ACHN (cell line): ENCODE measurements around the gene ISLR.

Experiments used
- DNase-seq: peaks from one replicate; pipeline ENCODE4 v3.0.0-alpha.2; 2015
- in situ Hi-C: cut with HindIII; loops from 2 replicates; pipeline ENCODE4 v1.10.0; 2017; ENCODE audit warnings: low sequenced_read_pairs, low pct_ligation_motif_present, low pct_unique_long_range_greater_than_20kb

The ISLR gene

DNA sequence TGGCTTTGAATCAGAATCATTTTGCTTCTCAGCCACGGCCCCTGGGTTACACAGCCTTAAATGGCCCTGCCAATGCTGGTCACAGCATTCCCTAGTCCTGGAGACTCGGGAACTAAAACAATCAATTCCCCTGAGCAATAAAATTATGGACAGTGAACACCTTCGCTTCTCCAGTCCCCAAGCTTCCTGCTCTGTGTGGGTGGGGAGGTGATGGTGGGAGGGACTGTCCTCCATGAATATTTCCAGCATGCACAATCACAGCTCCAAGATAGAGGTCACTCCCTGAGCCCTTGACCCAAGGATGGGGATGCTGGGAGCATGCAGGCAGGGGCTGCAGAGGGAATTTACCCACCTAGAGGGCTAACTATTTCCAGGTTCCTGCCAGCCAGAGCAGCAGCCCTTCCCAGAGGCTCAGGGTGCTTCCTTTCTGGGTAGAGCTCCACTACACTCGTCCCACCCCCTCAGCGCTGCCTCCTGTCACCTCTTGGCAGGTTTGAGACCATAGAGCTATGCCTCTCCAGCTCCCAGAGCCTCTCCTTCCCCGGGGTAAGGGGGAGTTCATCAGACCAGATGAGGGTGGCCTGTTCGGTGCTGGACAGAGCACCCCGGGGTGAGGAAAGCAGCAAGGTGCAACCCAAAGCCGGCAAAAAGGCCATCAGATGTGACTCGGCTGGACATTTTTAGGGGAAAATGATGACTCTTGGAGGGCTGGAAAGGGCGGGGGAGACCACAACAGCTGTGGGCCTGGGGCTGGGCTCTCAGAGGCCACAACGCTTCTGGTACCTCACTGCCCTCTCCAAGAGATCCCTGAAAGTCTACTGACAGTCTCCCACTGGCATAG is 48.1 kb downstream of the ISLR start:
- in situ Hi-C loops = no loop called here
- DNase-seq = no peak

DNA sequence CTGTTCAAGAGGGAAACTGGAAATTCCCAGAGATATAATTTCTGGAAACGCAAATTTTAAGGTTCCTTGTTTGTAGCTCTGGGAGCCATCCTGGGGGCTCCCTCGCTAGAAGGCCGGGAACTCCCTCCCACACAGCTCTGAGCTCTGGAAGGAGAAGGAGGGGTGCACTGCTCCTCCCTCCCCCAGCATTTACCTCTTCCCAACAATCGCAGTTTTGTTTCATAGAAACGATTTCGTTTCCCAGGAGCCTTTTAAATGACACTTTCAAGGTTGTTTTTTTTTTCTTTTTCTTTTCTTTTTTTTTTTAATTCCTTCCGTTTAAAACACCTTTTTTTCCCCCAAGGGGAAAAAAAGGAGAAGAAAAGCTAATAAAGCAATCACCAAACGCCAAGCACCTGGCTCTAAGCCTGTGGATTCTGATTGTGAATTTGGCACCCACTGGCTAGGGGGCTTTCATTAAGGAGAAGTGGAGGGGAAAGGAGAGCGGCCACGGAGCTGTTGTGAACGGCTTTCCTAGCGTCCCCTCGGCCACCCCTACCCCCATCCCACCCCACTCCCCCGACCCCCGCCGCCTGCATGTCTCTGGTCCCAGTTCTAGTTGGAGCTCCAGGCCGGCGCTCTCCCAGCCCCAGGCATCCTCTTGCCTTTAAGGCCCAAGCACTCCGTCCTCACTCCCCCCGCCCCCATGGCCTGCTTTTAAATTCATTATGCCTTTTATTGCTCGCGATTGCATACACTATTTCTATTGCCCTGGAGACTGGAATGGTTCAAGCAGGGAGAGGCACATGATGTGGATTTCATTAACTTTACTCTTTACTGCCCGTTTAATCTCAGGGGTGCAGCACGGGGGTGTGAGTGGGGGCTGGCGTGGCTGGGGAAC is 49.0 kb downstream of the ISLR start:
- in situ Hi-C loops = no loop called here

GRCh38 chr15:74225928-74226327 is 52.4 kb downstream of the ISLR start:
- in situ Hi-C loops = no loop called here

More for the DNA sequence above, 49.0 kb downstream of the ISLR start:
- no peak for DNase-seq

More at GRCh38 chr15:74225928-74226327, 52.4 kb downstream of the ISLR start:
- no peak for DNase-seq
